Fibroblast of the aortic adventitia (primary cell): ENCODE measurements around the gene NRXN3. TPM values are rescaled to one million over a fixed set of nuclear protein-coding genes. Genes with fewer than 3 reads are reported as not detected.

ENCODE experiments used
- DNase-seq: peaks from one replicate; pipeline ENCODE4 v3.0.0-alpha.2; 2010; ENCODE audit warnings: low read depth
- H3K4me3 ChIP-seq: 2 replicates; pipeline ENCODE4 v1.5.1; 2011; ENCODE audit warnings: low read depth, mild to moderate bottlenecking, control low read depth, low read length, moderate library complexity
- total RNA-seq: library from RNA; depleted of rRNA; stranded (reverse); fragments of >200 nt; gene quantifications from 2 replicates; pipeline ENCODE4 v1.2.3, GENCODE V29; 2012; ENCODE audit warnings: low replicate concordance
- TF ChIP-seq, protein P1 (sequence below): IDR thresholded peaks from 2 replicates; pipeline ENCODE4 v1.5.1; 2011; ENCODE audit warnings: mild to moderate bottlenecking, low read length, control low read depth, inconsistent platforms; ENCODE audit not compliant: insufficient read depth

NRXN3 gene
- total RNA-seq, 1 donor = 0.18 TPM

GRCh38 chr14:78725086-78725485 is 554.9 kb downstream of the NRXN3 start:
- TF ChIP-seq, protein P1, sequence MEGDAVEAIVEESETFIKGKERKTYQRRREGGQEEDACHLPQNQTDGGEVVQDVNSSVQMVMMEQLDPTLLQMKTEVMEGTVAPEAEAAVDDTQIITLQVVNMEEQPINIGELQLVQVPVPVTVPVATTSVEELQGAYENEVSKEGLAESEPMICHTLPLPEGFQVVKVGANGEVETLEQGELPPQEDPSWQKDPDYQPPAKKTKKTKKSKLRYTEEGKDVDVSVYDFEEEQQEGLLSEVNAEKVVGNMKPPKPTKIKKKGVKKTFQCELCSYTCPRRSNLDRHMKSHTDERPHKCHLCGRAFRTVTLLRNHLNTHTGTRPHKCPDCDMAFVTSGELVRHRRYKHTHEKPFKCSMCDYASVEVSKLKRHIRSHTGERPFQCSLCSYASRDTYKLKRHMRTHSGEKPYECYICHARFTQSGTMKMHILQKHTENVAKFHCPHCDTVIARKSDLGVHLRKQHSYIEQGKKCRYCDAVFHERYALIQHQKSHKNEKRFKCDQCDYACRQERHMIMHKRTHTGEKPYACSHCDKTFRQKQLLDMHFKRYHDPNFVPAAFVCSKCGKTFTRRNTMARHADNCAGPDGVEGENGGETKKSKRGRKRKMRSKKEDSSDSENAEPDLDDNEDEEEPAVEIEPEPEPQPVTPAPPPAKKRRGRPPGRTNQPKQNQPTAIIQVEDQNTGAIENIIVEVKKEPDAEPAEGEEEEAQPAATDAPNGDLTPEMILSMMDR = no peak
- DNase-seq = no peak
- no peak overlapping the region for H3K4me3 ChIP-seq

- TF ChIP-seq, protein P1 = no peak
- no peak overlapping the region for H3K4me3 ChIP-seq
- no peak for DNase-seq
Observed at GRCh38 chr14:78737116-78737515, 566.9 kb downstream of the NRXN3 start.

GRCh38 chr14:78737601-78738000 is 567.4 kb downstream of the NRXN3 start:
- no peak for DNase-seq
- TF ChIP-seq, protein P1 = no peak
- no peak overlapping the region for H3K4me3 ChIP-seq

GRCh38 chr14:78746086-78746595 is 576.0 kb downstream of the NRXN3 start:
- DNase-seq = no peak
- TF ChIP-seq, protein P1 = no peak
- no peak overlapping the region for H3K4me3 ChIP-seq

DNA sequence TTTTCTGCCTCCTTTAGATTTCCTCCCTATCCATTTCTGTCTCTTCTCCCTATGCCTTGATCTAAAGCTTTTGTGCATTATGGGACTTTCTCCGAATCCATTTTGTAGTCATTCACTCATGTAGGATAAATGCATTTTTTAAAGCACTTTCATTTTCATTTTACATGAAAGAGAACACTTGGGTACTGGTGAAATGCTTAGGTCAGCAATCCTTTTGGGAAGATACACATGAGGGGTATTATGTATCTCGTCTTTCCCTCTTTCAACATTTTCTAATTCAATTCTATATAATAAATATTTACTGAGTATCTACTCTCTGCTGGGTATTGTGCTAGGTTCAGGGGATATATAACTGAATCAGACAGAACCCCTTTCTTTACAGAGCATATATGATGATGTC is 577.6 kb downstream of the NRXN3 start:
- no peak overlapping the region for H3K4me3 ChIP-seq
- DNase-seq = no peak
- TF ChIP-seq, protein P1 = no peak

DNA sequence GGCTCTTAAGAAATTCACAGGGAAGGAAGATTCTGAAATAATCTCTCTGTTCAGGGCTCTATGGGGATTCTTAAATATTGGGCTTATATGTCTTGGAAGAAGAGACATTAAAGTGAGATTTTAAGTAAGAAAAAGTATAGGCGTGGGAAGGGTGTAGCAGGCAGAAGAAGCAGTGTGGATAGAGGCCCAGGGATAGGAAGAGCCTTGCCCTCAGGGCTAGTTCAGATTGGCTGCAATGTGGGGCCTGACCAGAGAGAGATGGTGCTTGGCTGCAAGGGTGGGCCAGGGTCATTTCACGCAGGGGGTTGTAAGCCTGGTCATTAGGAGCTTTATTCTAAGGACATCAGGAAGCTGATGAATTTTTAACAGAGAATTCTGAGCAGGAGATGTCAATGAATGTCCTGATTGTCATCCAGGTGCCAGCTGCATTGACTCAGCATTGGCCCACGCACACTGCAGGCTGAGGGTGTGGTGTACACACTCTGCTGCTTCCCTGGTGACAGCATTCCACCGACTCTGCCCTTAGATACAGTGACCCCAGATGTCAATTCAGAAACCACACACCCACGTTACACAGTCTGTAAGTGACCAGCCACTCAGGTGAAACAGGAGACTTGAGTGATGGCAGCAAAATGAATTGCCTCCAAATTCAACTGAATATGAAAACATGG is 582.5 kb downstream of the NRXN3 start:
- TF ChIP-seq, protein P1 = no peak
- DNase-seq = no peak
- no peak overlapping the region for H3K4me3 ChIP-seq

DNA sequence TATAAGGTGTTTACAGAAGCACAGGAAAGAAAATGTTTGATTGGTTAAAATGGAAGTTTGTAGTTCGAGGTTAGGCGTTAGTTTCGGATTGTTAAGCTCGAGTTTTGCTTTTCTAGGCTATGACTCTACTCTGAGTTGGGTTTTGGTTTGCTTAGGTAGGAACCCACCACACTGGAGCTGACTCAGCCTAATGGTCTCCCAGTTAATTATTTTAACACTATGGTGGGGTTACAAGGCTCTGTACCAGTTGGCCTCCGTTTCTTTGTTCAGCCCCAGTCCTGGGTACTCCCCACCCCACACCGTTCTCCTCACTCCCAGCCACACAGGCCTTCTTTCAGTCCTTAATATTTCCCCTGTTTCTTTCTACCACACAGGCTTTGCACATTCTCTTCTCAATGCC is 583.9 kb downstream of the NRXN3 start:
- DNase-seq = no peak
- no peak overlapping the region for H3K4me3 ChIP-seq
- TF ChIP-seq, protein P1 = no peak
